WTC11 (cell line): ENCODE results near the gene TBKBP1. TPM values are rescaled to one million over a fixed set of nuclear protein-coding genes. Genes with fewer than 3 reads are reported as not detected.

Experiments used
- CREB1 ChIP-seq: sonication (generic); formaldehyde crosslinking; IDR thresholded peaks from 2 replicates; pipeline ENCODE4 v1.8.0; 2023; ENCODE audit warnings: mild to moderate bottlenecking, missing genetic modification reagents
- EMX1 ChIP-seq: fragments of 250-450 bp; sonication (Bioruptor Pico); IDR thresholded peaks from 2 replicates; pipeline ENCODE4 v1.8.0; 2021; ENCODE audit warnings: mild to moderate bottlenecking
- FOXP1 ChIP-seq: sonication (generic); formaldehyde crosslinking; IDR thresholded peaks from 2 replicates; pipeline ENCODE4 v1.8.0; 2022; ENCODE audit warnings: missing genetic modification reagents, mild to moderate bottlenecking, moderate library complexity, borderline replicate concordance
- JAZF1 ChIP-seq: fragments of 250-450 bp; sonication (Bioruptor Pico); IDR thresholded peaks from 2 replicates; pipeline ENCODE4 v1.9.0; 2021; ENCODE audit warnings: moderate library complexity, mild to moderate bottlenecking, inconsistent platforms
- JUN ChIP-seq: sonication (generic); formaldehyde crosslinking; IDR thresholded peaks from 2 replicates; pipeline ENCODE4 v1.8.0; 2023; ENCODE audit warnings: mild to moderate bottlenecking, missing genetic modification reagents
- KAT7 ChIP-seq: sonication (generic); formaldehyde crosslinking; IDR thresholded peaks from 2 replicates; pipeline ENCODE4 v1.8.1; 2023; ENCODE audit warnings: missing genetic modification reagents, mild to moderate bottlenecking, borderline replicate concordance
- MXD4 ChIP-seq: fragments of 250-450 bp; sonication (Bioruptor Pico); IDR thresholded peaks from 2 replicates; pipeline ENCODE4 v1.8.0; 2021; ENCODE audit warnings: mild to moderate bottlenecking, moderate library complexity, borderline replicate concordance
- NFATC4 ChIP-seq: fragments of 250-450 bp; sonication (Bioruptor Pico); IDR thresholded peaks from 2 replicates; pipeline ENCODE4 v1.9.0; 2021; ENCODE audit warnings: mild to moderate bottlenecking
- NR2C2 ChIP-seq: sonication (generic); formaldehyde crosslinking; IDR thresholded peaks from 2 replicates; pipeline ENCODE4 v1.8.0; 2022; ENCODE audit warnings: mild to moderate bottlenecking, missing genetic modification reagents
- NR3C1 ChIP-seq: sonication (generic); formaldehyde crosslinking; conservative IDR thresholded peaks from 2 replicates; pipeline ENCODE4 v1.8.1; 2023; ENCODE audit warnings: low read depth, mild to moderate bottlenecking, missing genetic modification reagents
- PRRX2 ChIP-seq: fragments of 250-450 bp; sonication (Bioruptor Pico); IDR thresholded peaks from 2 replicates; pipeline ENCODE4 v1.8.0; 2021; ENCODE audit warnings: mild to moderate bottlenecking
- SMAD3 ChIP-seq: sonication (generic); formaldehyde crosslinking; IDR thresholded peaks from 2 replicates; pipeline ENCODE4 v1.8.0; 2022; ENCODE audit warnings: missing genetic modification reagents, mild to moderate bottlenecking, borderline replicate concordance
- SP1 ChIP-seq: sonication (generic); formaldehyde crosslinking; conservative IDR thresholded peaks from 2 replicates; pipeline ENCODE4 v1.8.1; 2022; ENCODE audit warnings: missing genetic modification reagents
- ZNF219 ChIP-seq: sonication (generic); formaldehyde crosslinking; IDR thresholded peaks from 2 replicates; pipeline ENCODE4 v1.8.0; 2023; ENCODE audit warnings: missing genetic modification reagents, mild to moderate bottlenecking, borderline replicate concordance
- ZNF671 ChIP-seq: fragments of 250-450 bp; sonication (Bioruptor Pico); IDR thresholded peaks from 2 replicates; pipeline ENCODE4 v1.8.0; 2021; ENCODE audit warnings: mild to moderate bottlenecking
- total RNA-seq: library from RNA; stranded (reverse); gene quantifications from 3 replicates; pipeline ENCODE4 v1.2.3, GENCODE V29; 2021
- TF ChIP-seq, protein P1 (sequence below): sonication (generic); formaldehyde crosslinking; IDR thresholded peaks from 2 replicates; pipeline ENCODE4 v1.8.0; 2023; ENCODE audit warnings: missing genetic modification reagents
- TF ChIP-seq, protein P2 (sequence below): sonication (generic); formaldehyde crosslinking; IDR thresholded peaks from 2 replicates; pipeline ENCODE4 v1.8.0; 2023; ENCODE audit warnings: missing genetic modification reagents, mild to moderate bottlenecking, borderline replicate concordance
- TF ChIP-seq, protein P3 (sequence below): sonication (generic); formaldehyde crosslinking; IDR thresholded peaks from 2 replicates; pipeline ENCODE4 v1.8.1; 2023; ENCODE audit warnings: mild to moderate bottlenecking, missing genetic modification reagents
- TF ChIP-seq, protein P4 (sequence below): sonication (generic); formaldehyde crosslinking; IDR thresholded peaks from 2 replicates; pipeline ENCODE4 v1.8.0; 2022; ENCODE audit warnings: missing genetic modification reagents
- TF ChIP-seq, protein P5 (sequence below): sonication (generic); formaldehyde crosslinking; IDR thresholded peaks from 2 replicates; pipeline ENCODE4 v1.8.0; 2022; ENCODE audit warnings: mild to moderate bottlenecking, missing genetic modification reagents
- TF ChIP-seq, protein P6 (sequence below): fragments of 250-450 bp; sonication (Bioruptor Pico); IDR thresholded peaks from 2 replicates; pipeline ENCODE4 v1.9.0; 2021; ENCODE audit warnings: mild to moderate bottlenecking, borderline replicate concordance
- TF ChIP-seq, protein P7 (sequence below): sonication (generic); formaldehyde crosslinking; IDR thresholded peaks from 2 replicates; pipeline ENCODE4 v1.8.1; 2023; ENCODE audit warnings: mild to moderate bottlenecking, missing genetic modification reagents, moderate library complexity

The TBKBP1 gene
- total RNA-seq, 1 experiment from 2014 or later: 17.4 TPM

DNA sequence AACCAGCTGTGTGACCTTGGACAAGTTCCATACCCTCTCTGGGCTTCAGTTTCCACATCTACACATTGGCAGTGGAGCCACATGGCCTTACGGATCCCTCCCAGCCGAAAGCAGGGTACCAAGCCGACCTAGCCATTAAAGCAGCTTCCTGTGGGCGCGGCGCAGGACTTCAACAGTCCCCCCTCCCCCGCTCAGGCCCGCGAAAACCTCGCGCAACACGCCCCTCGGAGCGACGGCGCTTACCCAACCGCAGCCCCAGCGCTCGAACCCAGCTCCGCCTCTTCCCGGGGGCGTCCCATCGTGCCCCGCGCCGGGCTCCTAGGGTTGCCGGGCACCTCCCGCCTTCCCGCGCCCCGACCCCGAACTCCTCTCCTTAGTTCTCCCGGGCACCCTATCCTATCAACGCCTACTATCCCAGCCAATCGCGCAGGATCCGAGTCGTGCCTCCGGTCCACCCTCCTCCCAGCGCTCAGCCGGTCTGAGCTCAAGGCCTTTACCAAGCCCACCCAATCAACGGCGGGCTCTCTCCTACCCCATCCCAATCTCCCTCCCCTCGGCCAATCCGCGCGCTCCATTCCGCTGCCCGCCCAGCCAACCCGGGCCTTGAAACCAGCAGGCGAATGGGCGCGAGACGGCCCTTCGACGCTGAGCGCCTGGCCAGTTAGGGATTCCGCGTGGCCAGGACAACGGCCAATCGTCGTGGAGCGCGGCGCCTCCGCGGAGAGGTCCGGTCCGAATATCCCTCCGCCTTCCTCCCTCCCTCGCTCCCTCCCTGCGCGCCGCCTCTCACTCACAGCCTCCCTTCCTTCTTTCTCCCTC lies 44.6 kb upstream of the TBKBP1 start, which contains the start of gene KPNB1 (continued):
- TF ChIP-seq, protein P1, sequence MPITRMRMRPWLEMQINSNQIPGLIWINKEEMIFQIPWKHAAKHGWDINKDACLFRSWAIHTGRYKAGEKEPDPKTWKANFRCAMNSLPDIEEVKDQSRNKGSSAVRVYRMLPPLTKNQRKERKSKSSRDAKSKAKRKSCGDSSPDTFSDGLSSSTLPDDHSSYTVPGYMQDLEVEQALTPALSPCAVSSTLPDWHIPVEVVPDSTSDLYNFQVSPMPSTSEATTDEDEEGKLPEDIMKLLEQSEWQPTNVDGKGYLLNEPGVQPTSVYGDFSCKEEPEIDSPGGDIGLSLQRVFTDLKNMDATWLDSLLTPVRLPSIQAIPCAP (CRISPR knock-in tag): peak; percentile 54; the same call in 1 of the 2 replicates
- TF ChIP-seq MXD4 (CRISPR knock-in tag) (no peak), PRRX2 (CRISPR knock-in tag) (no peak), NR3C1 (CRISPR knock-in tag) (no peak), JAZF1 (no peak), JUN (CRISPR knock-in tag) (peak; percentile 89; the same call in 1 of the 2 replicates), FOXP1 (peak; percentile 98), CREB1 (CRISPR knock-in tag) (peak; percentile 85), SMAD3 (CRISPR knock-in tag) (peak; percentile 80; the same call in 1 of the 2 replicates), SP1 (CRISPR knock-in tag) (peak; percentile 96), ZNF671 (CRISPR knock-in tag) (no peak), EMX1 (CRISPR knock-in tag) (no peak), NFATC4 (CRISPR knock-in tag) (0 out of 2 replicates have a peak, but pooled peaks have one; percentile 28), ZNF219 (CRISPR knock-in tag) (peak; percentile 87), KAT7 (CRISPR knock-in tag) (peak; percentile 6), NR2C2 (CRISPR knock-in tag) (peak; percentile 56; the same call in 1 of the 2 replicates)
- TF ChIP-seq, protein P2, sequence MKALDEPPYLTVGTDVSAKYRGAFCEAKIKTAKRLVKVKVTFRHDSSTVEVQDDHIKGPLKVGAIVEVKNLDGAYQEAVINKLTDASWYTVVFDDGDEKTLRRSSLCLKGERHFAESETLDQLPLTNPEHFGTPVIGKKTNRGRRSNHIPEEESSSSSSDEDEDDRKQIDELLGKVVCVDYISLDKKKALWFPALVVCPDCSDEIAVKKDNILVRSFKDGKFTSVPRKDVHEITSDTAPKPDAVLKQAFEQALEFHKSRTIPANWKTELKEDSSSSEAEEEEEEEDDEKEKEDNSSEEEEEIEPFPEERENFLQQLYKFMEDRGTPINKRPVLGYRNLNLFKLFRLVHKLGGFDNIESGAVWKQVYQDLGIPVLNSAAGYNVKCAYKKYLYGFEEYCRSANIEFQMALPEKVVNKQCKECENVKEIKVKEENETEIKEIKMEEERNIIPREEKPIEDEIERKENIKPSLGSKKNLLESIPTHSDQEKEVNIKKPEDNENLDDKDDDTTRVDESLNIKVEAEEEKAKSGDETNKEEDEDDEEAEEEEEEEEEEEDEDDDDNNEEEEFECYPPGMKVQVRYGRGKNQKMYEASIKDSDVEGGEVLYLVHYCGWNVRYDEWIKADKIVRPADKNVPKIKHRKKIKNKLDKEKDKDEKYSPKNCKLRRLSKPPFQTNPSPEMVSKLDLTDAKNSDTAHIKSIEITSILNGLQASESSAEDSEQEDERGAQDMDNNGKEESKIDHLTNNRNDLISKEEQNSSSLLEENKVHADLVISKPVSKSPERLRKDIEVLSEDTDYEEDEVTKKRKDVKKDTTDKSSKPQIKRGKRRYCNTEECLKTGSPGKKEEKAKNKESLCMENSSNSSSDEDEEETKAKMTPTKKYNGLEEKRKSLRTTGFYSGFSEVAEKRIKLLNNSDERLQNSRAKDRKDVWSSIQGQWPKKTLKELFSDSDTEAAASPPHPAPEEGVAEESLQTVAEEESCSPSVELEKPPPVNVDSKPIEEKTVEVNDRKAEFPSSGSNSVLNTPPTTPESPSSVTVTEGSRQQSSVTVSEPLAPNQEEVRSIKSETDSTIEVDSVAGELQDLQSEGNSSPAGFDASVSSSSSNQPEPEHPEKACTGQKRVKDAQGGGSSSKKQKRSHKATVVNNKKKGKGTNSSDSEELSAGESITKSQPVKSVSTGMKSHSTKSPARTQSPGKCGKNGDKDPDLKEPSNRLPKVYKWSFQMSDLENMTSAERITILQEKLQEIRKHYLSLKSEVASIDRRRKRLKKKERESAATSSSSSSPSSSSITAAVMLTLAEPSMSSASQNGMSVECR: peak; percentile 92
- TF ChIP-seq, protein P3, sequence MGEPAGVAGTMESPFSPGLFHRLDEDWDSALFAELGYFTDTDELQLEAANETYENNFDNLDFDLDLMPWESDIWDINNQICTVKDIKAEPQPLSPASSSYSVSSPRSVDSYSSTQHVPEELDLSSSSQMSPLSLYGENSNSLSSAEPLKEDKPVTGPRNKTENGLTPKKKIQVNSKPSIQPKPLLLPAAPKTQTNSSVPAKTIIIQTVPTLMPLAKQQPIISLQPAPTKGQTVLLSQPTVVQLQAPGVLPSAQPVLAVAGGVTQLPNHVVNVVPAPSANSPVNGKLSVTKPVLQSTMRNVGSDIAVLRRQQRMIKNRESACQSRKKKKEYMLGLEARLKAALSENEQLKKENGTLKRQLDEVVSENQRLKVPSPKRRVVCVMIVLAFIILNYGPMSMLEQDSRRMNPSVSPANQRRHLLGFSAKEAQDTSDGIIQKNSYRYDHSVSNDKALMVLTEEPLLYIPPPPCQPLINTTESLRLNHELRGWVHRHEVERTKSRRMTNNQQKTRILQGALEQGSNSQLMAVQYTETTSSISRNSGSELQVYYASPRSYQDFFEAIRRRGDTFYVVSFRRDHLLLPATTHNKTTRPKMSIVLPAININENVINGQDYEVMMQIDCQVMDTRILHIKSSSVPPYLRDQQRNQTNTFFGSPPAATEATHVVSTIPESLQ (CRISPR knock-in tag): no peak
- TF ChIP-seq, protein P4, sequence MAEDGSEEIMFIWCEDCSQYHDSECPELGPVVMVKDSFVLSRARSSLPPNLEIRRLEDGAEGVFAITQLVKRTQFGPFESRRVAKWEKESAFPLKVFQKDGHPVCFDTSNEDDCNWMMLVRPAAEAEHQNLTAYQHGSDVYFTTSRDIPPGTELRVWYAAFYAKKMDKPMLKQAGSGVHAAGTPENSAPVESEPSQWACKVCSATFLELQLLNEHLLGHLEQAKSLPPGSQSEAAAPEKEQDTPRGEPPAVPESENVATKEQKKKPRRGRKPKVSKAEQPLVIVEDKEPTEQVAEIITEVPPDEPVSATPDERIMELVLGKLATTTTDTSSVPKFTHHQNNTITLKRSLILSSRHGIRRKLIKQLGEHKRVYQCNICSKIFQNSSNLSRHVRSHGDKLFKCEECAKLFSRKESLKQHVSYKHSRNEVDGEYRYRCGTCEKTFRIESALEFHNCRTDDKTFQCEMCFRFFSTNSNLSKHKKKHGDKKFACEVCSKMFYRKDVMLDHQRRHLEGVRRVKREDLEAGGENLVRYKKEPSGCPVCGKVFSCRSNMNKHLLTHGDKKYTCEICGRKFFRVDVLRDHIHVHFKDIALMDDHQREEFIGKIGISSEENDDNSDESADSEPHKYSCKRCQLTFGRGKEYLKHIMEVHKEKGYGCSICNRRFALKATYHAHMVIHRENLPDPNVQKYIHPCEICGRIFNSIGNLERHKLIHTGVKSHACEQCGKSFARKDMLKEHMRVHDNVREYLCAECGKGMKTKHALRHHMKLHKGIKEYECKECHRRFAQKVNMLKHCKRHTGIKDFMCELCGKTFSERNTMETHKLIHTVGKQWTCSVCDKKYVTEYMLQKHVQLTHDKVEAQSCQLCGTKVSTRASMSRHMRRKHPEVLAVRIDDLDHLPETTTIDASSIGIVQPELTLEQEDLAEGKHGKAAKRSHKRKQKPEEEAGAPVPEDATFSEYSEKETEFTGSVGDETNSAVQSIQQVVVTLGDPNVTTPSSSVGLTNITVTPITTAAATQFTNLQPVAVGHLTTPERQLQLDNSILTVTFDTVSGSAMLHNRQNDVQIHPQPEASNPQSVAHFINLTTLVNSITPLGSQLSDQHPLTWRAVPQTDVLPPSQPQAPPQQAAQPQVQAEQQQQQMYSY: peak; percentile 73
- TF ChIP-seq, protein P5, sequence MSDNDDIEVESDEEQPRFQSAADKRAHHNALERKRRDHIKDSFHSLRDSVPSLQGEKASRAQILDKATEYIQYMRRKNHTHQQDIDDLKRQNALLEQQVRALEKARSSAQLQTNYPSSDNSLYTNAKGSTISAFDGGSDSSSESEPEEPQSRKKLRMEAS (CRISPR knock-in tag): peak; percentile 96
- TF ChIP-seq, protein P6, sequence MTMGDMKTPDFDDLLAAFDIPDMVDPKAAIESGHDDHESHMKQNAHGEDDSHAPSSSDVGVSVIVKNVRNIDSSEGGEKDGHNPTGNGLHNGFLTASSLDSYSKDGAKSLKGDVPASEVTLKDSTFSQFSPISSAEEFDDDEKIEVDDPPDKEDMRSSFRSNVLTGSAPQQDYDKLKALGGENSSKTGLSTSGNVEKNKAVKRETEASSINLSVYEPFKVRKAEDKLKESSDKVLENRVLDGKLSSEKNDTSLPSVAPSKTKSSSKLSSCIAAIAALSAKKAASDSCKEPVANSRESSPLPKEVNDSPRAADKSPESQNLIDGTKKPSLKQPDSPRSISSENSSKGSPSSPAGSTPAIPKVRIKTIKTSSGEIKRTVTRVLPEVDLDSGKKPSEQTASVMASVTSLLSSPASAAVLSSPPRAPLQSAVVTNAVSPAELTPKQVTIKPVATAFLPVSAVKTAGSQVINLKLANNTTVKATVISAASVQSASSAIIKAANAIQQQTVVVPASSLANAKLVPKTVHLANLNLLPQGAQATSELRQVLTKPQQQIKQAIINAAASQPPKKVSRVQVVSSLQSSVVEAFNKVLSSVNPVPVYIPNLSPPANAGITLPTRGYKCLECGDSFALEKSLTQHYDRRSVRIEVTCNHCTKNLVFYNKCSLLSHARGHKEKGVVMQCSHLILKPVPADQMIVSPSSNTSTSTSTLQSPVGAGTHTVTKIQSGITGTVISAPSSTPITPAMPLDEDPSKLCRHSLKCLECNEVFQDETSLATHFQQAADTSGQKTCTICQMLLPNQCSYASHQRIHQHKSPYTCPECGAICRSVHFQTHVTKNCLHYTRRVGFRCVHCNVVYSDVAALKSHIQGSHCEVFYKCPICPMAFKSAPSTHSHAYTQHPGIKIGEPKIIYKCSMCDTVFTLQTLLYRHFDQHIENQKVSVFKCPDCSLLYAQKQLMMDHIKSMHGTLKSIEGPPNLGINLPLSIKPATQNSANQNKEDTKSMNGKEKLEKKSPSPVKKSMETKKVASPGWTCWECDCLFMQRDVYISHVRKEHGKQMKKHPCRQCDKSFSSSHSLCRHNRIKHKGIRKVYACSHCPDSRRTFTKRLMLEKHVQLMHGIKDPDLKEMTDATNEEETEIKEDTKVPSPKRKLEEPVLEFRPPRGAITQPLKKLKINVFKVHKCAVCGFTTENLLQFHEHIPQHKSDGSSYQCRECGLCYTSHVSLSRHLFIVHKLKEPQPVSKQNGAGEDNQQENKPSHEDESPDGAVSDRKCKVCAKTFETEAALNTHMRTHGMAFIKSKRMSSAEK (CRISPR knock-in tag): peak; percentile 53; the same call in 1 of the 2 replicates
- TF ChIP-seq, protein P7, sequence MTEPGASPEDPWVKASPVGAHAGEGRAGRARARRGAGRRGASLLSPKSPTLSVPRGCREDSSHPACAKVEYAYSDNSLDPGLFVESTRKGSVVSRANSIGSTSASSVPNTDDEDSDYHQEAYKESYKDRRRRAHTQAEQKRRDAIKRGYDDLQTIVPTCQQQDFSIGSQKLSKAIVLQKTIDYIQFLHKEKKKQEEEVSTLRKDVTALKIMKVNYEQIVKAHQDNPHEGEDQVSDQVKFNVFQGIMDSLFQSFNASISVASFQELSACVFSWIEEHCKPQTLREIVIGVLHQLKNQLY (CRISPR knock-in tag): no peak
